K562 (cell line): ENCODE measurements around the gene TTYH2. TPM values are rescaled to one million over a fixed set of nuclear protein-coding genes. Genes with fewer than 3 reads are reported as not detected.
A peak's percentile ranks its signal among the peaks of the same experiment; 100 is the strongest.

Experiments
- ARID2 ChIP-seq: fragments of 450-650 bp; IDR thresholded peaks from 2 replicates; pipeline ENCODE4 v1.6.1; 2017; ENCODE audit warnings: antibody characterized with exemption, mild to moderate bottlenecking
- CAMTA2 ChIP-seq: fragments of 250-450 bp; sonication (Bioruptor Pico); conservative IDR thresholded peaks from 2 replicates; pipeline ENCODE4 v1.5.1; 2022
- CBX5 ChIP-seq: IDR thresholded peaks from 2 replicates; pipeline ENCODE4 v1.6.1; 2014; ENCODE audit warnings: low read depth, borderline replicate concordance
- CEBPB ChIP-seq: fragments of 450-650 bp; IDR thresholded peaks from 2 replicates; pipeline ENCODE4 v1.6.1; 2016; ENCODE audit warnings: missing genetic modification characterization, missing compliant biosample characterization
- E2F5 ChIP-seq: sonication (generic); formaldehyde crosslinking; IDR thresholded peaks from 2 replicates; pipeline ENCODE4 v1.8.0; 2022; ENCODE audit warnings: mild to moderate bottlenecking, missing genetic modification reagents
- KDM1A ChIP-seq, 2 experiments: fragments of 450-650 bp; IDR thresholded peaks; 2 replicates each; pipeline ENCODE4 v1.6.1; 2016; ENCODE audit warnings: mild to moderate bottlenecking in 2 of 2
- NR2F6 ChIP-seq: fragments of 450-650 bp; formaldehyde crosslinking; IDR thresholded peaks from 2 replicates; pipeline ENCODE4 v1.4.0; 2020; ENCODE audit warnings: mild to moderate bottlenecking
- PURB ChIP-seq: sonication (generic); formaldehyde crosslinking; IDR thresholded peaks from 2 replicates; pipeline ENCODE4 v1.9.0; 2021; ENCODE audit warnings: low read depth, mild to moderate bottlenecking, missing genetic modification reagents
- TCF3 ChIP-seq: sonication (generic); formaldehyde crosslinking; IDR thresholded peaks from 2 replicates; pipeline ENCODE4 v1.4.0; 2020; ENCODE audit warnings: mild to moderate bottlenecking, missing genetic modification reagents
- TEAD1 ChIP-seq, 2 experiments: fragments of 450-650 bp in 1 of 2; sonication (generic) in 1 of 2; formaldehyde crosslinking; IDR thresholded peaks; 2 replicates each; pipeline versions ENCODE4 v1.4.0 to v1.8.0; 2020 to 2022; ENCODE audit warnings: mild to moderate bottlenecking in 2 of 2, missing genetic modification reagents in 1 of 2
- polyA plus RNA-seq, 8 experiments: library from polyadenylated mRNA; depleted of rRNA in 4 of 8; stranded (reverse) in 5 of 8; unstranded in 3 of 8; fragments of >200 nt; fragmentation: Nextera tagmentation in 2 of 8; fragmentation: Illumina TruSeq in 1 of 8; extraction: Ambion mirVana in 2 of 8; extraction: Trizol in 1 of 8; gene quantifications; 2 replicates each; pipeline versions ENCODE4 v1.2.1 to v1.2.3, GENCODE V29; 2011 to 2014; ENCODE audit warnings: inconsistent platforms in 1 of 8, missing spikeins in 1 of 8
- total RNA-seq, 7 experiments: library from RNA; depleted of rRNA in 6 of 7; stranded (reverse); fragments of >200 nt in 6 of 7; fragmentation: Illumina TruSeq in 2 of 7; extraction: Trizol in 2 of 7; gene quantifications; 2 replicates each; pipeline versions ENCODE4 v1.2.1 to v1.2.3, GENCODE V29; 2011 to 2021; ENCODE audit warnings: low replicate concordance in 1 of 7
- TF ChIP-seq, protein P1 (sequence below): fragments of 450-650 bp; IDR thresholded peaks from 2 replicates; pipeline ENCODE4 v1.6.1; 2016
- TF ChIP-seq, protein P2 (sequence below): fragments of 450-650 bp; formaldehyde crosslinking; IDR thresholded peaks from 2 replicates; pipeline ENCODE4 v1.4.0; 2020; ENCODE audit warnings: mild to moderate bottlenecking, moderate library complexity
- TF ChIP-seq, protein P3 (sequence below): fragments of 250-450 bp; sonication (Bioruptor Pico); IDR thresholded peaks from 2 replicates; pipeline ENCODE4 v1.4.0; 2020; ENCODE audit warnings: mild to moderate bottlenecking, moderate library complexity
- TF ChIP-seq, protein P4 (sequence below): fragments of 150-350 bp; conservative IDR thresholded peaks from 2 replicates; pipeline ENCODE4 v1.6.1; 2014; ENCODE audit warnings: low read length
- TF ChIP-seq, protein P5 (sequence below): sonication (generic); formaldehyde crosslinking; IDR thresholded peaks from 2 replicates; pipeline ENCODE4 v1.8.0; 2022; ENCODE audit warnings: mild to moderate bottlenecking, missing genetic modification reagents
- TF ChIP-seq, protein P6 (sequence below): fragments of 250-450 bp; sonication (Bioruptor Pico); IDR thresholded peaks from 2 replicates; pipeline ENCODE4 v1.8.0; 2021; ENCODE audit warnings: moderate library complexity, mild to moderate bottlenecking, inconsistent platforms

Gene TTYH2
- total and polyA plus RNA-seq, 9 of the 15 experiments (the other 6 are each of a cell fraction or from before 2014, with no cell fraction given): 0.03 to 2.0 (median 0.91) TPM

- TF ChIP-seq KDM1A (IDR thresholded peaks at IDR 0.05): 0 out of 4 replicates have a peak, but pooled peaks of 1 of the 2 experiments have one; percentile 11
- no peak for TF ChIP-seq E2F5 (CRISPR knock-in tag)
- TF ChIP-seq, protein P1, sequence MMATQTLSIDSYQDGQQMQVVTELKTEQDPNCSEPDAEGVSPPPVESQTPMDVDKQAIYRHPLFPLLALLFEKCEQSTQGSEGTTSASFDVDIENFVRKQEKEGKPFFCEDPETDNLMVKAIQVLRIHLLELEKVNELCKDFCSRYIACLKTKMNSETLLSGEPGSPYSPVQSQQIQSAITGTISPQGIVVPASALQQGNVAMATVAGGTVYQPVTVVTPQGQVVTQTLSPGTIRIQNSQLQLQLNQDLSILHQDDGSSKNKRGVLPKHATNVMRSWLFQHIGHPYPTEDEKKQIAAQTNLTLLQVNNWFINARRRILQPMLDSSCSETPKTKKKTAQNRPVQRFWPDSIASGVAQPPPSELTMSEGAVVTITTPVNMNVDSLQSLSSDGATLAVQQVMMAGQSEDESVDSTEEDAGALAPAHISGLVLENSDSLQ: peak; percentile 44
- TF ChIP-seq, protein P2, sequence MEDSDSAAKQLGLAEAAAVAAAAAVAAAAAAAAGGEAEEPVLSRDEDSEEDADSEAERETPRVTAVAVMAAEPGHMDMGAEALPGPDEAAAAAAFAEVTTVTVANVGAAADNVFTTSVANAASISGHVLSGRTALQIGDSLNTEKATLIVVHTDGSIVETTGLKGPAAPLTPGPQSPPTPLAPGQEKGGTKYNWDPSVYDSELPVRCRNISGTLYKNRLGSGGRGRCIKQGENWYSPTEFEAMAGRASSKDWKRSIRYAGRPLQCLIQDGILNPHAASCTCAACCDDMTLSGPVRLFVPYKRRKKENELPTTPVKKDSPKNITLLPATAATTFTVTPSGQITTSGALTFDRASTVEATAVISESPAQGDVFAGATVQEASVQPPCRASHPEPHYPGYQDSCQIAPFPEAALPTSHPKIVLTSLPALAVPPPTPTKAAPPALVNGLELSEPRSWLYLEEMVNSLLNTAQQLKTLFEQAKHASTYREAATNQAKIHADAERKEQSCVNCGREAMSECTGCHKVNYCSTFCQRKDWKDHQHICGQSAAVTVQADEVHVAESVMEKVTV (CRISPR knock-in tag): no peak
- TF ChIP-seq, protein P3, sequence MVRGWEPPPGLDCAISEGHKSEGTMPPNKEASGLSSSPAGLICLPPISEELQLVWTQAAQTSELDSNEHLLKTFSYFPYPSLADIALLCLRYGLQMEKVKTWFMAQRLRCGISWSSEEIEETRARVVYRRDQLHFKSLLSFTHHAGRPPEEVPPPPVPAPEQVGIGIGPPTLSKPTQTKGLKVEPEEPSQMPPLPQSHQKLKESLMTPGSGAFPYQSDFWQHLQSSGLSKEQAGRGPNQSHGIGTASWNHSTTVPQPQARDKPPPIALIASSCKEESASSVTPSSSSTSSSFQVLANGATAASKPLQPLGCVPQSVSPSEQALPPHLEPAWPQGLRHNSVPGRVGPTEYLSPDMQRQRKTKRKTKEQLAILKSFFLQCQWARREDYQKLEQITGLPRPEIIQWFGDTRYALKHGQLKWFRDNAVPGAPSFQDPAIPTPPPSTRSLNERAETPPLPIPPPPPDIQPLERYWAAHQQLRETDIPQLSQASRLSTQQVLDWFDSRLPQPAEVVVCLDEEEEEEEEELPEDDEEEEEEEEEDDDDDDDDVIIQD (CRISPR knock-in tag): no peak
- no peak for TF ChIP-seq ARID2
- TF ChIP-seq, protein P4, sequence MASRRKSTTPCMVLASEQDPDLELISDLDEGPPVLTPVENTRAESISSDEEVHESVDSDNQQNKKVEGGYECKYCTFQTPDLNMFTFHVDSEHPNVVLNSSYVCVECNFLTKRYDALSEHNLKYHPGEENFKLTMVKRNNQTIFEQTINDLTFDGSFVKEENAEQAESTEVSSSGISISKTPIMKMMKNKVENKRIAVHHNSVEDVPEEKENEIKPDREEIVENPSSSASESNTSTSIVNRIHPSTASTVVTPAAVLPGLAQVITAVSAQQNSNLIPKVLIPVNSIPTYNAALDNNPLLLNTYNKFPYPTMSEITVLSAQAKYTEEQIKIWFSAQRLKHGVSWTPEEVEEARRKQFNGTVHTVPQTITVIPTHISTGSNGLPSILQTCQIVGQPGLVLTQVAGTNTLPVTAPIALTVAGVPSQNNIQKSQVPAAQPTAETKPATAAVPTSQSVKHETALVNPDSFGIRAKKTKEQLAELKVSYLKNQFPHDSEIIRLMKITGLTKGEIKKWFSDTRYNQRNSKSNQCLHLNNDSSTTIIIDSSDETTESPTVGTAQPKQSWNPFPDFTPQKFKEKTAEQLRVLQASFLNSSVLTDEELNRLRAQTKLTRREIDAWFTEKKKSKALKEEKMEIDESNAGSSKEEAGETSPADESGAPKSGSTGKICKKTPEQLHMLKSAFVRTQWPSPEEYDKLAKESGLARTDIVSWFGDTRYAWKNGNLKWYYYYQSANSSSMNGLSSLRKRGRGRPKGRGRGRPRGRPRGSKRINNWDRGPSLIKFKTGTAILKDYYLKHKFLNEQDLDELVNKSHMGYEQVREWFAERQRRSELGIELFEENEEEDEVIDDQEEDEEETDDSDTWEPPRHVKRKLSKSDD: no peak
- TF ChIP-seq, protein P5, sequence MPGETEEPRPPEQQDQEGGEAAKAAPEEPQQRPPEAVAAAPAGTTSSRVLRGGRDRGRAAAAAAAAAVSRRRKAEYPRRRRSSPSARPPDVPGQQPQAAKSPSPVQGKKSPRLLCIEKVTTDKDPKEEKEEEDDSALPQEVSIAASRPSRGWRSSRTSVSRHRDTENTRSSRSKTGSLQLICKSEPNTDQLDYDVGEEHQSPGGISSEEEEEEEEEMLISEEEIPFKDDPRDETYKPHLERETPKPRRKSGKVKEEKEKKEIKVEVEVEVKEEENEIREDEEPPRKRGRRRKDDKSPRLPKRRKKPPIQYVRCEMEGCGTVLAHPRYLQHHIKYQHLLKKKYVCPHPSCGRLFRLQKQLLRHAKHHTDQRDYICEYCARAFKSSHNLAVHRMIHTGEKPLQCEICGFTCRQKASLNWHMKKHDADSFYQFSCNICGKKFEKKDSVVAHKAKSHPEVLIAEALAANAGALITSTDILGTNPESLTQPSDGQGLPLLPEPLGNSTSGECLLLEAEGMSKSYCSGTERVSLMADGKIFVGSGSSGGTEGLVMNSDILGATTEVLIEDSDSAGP (CRISPR knock-in tag): no peak
- TF ChIP-seq CEBPB (tag): no peak
- TF ChIP-seq, protein P6, sequence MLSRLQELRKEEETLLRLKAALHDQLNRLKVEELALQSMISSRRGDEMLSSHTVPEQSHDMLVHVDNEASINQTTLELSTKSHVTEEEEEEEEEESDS (CRISPR knock-in tag): no peak
- TF ChIP-seq CBX5: no peak
- TF ChIP-seq PURB (CRISPR knock-in tag): no peak
- peak; percentile 5; the same call in 1 of the 2 replicates for TF ChIP-seq TCF3 (CRISPR knock-in tag)
- TF ChIP-seq TEAD1 (CRISPR knock-in tag; IDR thresholded peaks at IDR 0.05): 0 out of 4 replicates have a peak, but pooled peaks of 1 of the 2 experiments have one; percentile 61
- TF ChIP-seq CAMTA2 (CRISPR knock-in tag): no peak
- no peak for TF ChIP-seq NR2F6 (CRISPR knock-in tag)
These were observed 9.7 kb upstream of the TTYH2 start, which contains the start of gene RPL38 (continued) for GRCh38 chr17:74203439-74204240.
